HUES64 (cell line): Measurements from ENCODE around the gene GPX2. TPM values are rescaled to one million over a fixed set of nuclear protein-coding genes. Genes with fewer than 3 reads are reported as not detected.

Experiments
- H3K27ac ChIP-seq: 2 replicates; pipeline ENCODE4 v1.7.0; 2013; ENCODE audit warnings: low read depth, low read length, inconsistent platforms
- H3K27me3 ChIP-seq: 2 replicates; pipeline ENCODE4 v1.6.1; 2013; ENCODE audit warnings: mild to moderate bottlenecking, low read length; ENCODE audit not compliant: insufficient read depth
- H3K36me3 ChIP-seq: 2 replicates; pipeline ENCODE4 v1.6.1; 2013; ENCODE audit warnings: mild to moderate bottlenecking, low read length; ENCODE audit not compliant: insufficient read depth
- H3K4me1 ChIP-seq: 2 replicates; pipeline ENCODE4 v1.6.1; 2013; ENCODE audit warnings: mild to moderate bottlenecking, low read length, moderate library complexity; ENCODE audit not compliant: insufficient read depth
- H3K4me3 ChIP-seq: 2 replicates; pipeline ENCODE4 v1.5.1; 2013; ENCODE audit warnings: mild to moderate bottlenecking, low read length, moderate library complexity
- H3K9ac ChIP-seq: 2 replicates; pipeline ENCODE4 v1.6.1; 2013; ENCODE audit warnings: mild to moderate bottlenecking, low read depth, low read length
- H3K9me3 ChIP-seq: 2 replicates; pipeline ENCODE4 v1.6.1; 2013; ENCODE audit warnings: low read depth, low read length; ENCODE audit not compliant: insufficient read depth
- WGBS: fragments of 150-250, 120-280 bp; methylation state at CpG from one replicate; pipeline ENCODE4 v1.1.7; 2013; ENCODE audit warnings: missing lambda C conversion rate; 5-methylcytosine and 5-hydroxymethylcytosine counted together
- polyA plus RNA-seq, 2 experiments: library from polyadenylated mRNA; stranded (reverse); fragments of 50-300 nt; gene quantifications; one replicate each; pipeline ENCODE4 v1.2.3, GENCODE V29; 2013

Gene GPX2
- polyA plus RNA-seq (2013, experiment 1 of 2) = 2.6 TPM
- polyA plus RNA-seq (2013, experiment 2 of 2) = 1.9 TPM

DNA sequence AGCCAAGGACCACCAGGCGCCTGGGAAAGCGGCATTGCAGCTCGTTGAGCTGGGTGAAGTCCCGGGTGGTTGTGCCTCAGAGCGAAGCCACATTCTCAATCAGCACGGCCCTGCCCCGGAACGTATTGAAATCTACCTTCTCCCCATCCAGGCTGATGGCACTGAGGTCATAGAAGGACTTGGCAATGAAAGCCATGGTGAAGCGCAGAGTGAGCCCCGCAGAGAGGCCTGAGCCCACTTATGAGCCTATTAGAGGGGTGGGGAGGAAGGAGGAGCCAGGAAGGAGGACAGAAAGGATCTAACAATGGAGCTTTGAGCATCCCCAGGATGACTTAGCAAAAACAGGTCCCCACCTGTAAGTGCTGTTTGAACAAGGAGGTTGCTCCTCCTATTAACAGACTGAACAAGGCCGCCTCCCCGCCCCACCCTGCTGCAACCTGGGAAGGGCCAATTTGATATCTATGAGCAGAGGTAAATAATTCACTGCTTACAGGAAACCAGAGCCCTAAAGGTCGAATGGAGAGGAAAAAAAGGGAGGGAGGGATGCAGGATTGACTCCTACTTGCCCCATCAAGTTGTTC is at the start of gene GPX2:
TSS of gene GPX2 (minus strand) at position 215 of the 581 bp plus-strand sequence. CDS start at position 196, 19 bp downstream.
- Histone ChIP-seq H3K4me3 (no peak within 1 kb of the TSS), H3K9ac (no peak within 1 kb of the TSS), H3K9me3 (no peaks in the 10 kb centered on the region), H3K27me3 (no peaks in the 10 kb centered on the region), H3K36me3 (peaks cover 12% of the 10 kb centered on the region; the same call in 1 of the 2 replicates), H3K4me1 (peaks cover 14% of the 10 kb centered on the region; the same call in 1 of the 2 replicates), H3K27ac (no peak within 1 kb of the TSS)
- 84% methylated on average over 13 of the region's 13 CpGs for WGBS

DNA sequence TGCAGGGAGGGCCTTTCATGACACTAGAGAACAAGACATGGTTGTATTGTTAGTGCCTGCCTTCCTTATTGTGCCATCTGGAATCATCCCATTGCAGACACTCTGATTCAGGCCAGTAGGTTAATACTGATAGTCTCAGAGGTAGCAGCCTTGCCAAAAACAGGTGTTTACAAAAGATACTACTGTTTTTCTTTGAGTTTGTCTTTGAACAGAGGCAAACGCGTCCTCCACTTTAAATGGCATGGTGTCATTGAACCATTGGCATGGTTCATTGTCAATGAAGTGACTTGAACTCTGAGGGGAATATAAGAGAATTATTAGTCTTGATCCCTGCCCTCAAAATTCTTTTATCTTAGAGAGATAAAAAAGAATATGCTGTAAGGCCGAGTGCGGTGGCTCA is 48.4 kb upstream of the GPX2 start:
- H3K4me1 ChIP-seq = peaks cover 12% of the 10 kb centered on the region; the same call in 1 of the 2 replicates
- no peak overlapping the region for H3K27ac ChIP-seq
- no peaks in the 10 kb centered on the region for H3K9me3 ChIP-seq
- WGBS = 95% methylated on average over 4 of the region's 4 CpGs
- H3K4me3 ChIP-seq = no peak overlapping the region
- 0 out of 2 replicates have a peak, but pooled peaks cover 6% of the 10 kb centered on the region for H3K36me3 ChIP-seq
- H3K9ac ChIP-seq = no peak overlapping the region
- peaks cover 5% of the 10 kb centered on the region; the same call in 1 of the 2 replicates for H3K27me3 ChIP-seq

DNA sequence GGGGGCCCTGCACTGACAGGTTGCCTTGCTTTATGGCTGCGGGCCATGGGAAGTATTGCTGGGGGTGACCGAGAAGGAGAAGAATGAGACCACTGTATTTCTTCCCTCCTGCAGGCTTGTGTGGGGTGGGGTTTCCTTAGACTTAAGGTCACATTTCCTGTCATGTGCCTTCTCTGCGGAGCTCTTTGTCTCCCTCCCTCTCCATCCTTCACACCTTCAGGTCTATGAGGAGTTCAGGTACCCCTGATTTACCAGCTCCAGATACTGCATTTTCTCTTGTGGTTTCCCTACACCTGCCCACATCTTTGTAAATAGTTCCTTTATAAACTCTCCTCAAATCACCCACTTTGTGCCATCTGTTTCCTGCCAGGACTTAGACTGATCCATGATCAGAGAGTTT is 47.8 kb upstream of the GPX2 start:
- Histone ChIP-seq H3K4me1 (peaks cover 13% of the 10 kb centered on the region; the same call in 1 of the 2 replicates), H3K27ac (no peak overlapping the region), H3K36me3 (0 out of 2 replicates have a peak, but pooled peaks cover 6% of the 10 kb centered on the region), H3K9ac (no peak overlapping the region), H3K9me3 (no peaks in the 10 kb centered on the region), H3K4me3 (no peak overlapping the region), H3K27me3 (peaks cover 8% of the 10 kb centered on the region; the same call in 1 of the 2 replicates)
- 89% methylated on average over 2 of the region's 3 CpGs for WGBS

DNA sequence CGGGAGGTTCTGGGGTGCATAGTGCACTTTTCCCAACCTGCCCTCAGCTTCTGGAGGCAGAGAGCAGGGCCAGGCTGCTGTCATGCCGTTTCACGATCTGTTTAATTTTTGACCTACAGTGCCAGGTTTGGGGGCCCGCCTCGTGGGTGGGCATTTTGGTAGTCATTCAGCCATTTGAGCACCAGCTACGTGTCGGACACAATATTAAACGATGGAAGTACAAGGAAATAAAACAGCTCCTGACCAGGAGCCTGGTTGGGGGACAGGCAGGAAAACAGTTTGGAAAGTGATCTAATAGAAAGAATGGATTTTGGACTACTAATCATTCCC is 44.9 kb upstream of the GPX2 start:
- Histone ChIP-seq H3K27ac (peak overlapping the region; percentile 82), H3K27me3 (peaks cover 8% of the 10 kb centered on the region; the same call in 1 of the 2 replicates), H3K9me3 (no peaks in the 10 kb centered on the region), H3K4me3 (peak overlapping the region; percentile 87), H3K4me1 (peaks cover 13% of the 10 kb centered on the region; the same call in 1 of the 2 replicates), H3K9ac (peak overlapping the region; percentile 87), H3K36me3 (0 out of 2 replicates have a peak, but pooled peaks cover 2% of the 10 kb centered on the region)
- 4% methylated on average over 8 of the region's 8 CpGs for WGBS

DNA sequence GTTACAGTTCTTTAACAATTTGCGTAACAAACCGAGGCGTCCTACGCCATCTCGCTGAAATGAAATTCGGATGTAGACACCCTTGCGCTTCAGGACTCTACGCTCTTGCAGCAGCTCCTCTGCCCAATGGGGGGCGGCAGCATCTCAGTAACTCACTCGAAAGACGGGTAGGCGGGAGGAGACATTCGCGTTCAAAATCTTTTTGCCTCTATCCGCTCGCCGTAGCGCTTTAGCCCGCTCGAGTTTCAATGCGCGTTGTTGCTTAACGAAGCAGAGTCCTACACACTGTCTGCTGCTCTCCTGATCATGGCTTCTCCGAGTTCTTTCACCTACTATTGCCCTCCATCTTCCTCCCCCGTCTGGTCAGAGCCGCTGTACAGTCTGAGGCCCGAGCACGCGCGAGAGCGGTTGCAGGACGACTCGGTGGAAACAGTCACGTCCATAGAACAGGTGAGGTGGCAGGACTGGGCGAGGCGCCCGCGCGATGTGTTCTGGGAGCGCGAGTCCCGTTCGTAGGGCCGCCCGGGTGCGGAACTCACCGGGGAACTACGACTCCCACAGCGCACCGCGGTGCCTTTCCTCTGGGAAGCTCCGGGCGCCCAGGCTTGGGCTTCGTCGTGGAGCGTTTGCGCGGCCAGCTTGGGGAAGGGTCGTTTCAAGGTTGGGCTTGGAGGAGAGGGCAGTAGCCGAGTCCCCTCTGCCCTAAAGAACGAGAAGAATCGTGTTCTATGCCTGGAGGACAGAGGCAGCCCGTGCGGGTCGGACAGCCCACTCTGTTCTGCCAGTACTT is 44.3 kb upstream of the GPX2 start, which contains the start of gene FNTB:
TSS of gene FNTB (plus strand) at position 248 of the 790 bp plus-strand sequence. CDS start at position 307, 59 bp downstream.
- Histone ChIP-seq H3K4me1 (peaks cover 13% of the 10 kb centered on the region; the same call in 1 of the 2 replicates), H3K9ac (peak within 1 kb of the TSS; percentile 87), H3K27ac (peak within 1 kb of the TSS; percentile 82), H3K27me3 (peaks cover 8% of the 10 kb centered on the region; the same call in 1 of the 2 replicates), H3K4me3 (peak within 1 kb of the TSS; percentile 87), H3K36me3 (no peaks in the 10 kb centered on the region), H3K9me3 (no peaks in the 10 kb centered on the region)
- WGBS = under 1% methylated on average over 65 of the region's 65 CpGs

DNA sequence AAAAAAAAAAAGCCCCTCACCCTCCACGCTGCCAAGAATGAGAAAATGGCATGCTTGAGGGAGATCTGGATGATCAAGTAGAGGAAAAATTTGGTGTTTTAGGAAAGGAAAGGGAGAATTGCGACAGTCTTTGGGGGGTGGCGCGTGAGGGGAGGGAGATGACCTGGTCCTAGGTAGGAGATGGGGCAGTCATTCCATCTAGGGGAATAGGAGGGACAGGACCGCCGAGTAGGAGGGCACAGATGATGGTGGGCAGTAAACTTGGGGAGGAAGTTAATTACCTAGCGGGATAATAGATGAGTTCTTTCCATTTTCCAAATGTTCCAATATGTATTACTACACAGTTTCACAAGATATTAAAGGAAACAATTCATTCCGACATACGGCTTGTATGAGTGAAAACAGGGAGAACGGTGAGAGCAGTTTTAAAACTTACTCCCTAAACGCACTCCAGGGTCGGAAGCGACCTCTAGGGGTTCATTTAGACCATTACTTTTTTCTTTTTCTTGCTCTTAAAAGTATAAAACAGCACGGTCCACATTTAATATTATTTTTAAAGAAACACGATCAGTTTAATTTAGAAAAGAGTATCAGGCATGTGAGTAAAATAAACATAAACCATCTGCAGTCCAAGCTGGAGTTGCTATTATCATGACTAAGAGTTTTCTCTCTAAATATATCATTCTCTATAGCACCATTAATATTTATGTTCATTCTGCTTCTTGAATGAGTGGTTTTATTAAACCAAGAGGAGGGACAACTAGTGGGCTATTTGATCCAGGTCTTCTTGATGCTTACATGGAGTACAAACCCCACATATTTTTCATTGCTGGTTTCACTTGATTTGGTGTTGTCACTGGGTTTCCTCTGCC is 41.1 kb upstream of the GPX2 start:
- H3K36me3 ChIP-seq = no peaks in the 10 kb centered on the region
- peak overlapping the region; percentile 53 for H3K4me3 ChIP-seq
- no peak overlapping the region for H3K27ac ChIP-seq
- 16% methylated on average over 12 of the region's 15 CpGs for WGBS
- H3K4me1 ChIP-seq = peaks cover 19% of the 10 kb centered on the region; the same call in 1 of the 2 replicates
- peaks cover 8% of the 10 kb centered on the region; the same call in 1 of the 2 replicates for H3K27me3 ChIP-seq
- H3K9ac ChIP-seq = no peak overlapping the region
- H3K9me3 ChIP-seq = no peaks in the 10 kb centered on the region

DNA sequence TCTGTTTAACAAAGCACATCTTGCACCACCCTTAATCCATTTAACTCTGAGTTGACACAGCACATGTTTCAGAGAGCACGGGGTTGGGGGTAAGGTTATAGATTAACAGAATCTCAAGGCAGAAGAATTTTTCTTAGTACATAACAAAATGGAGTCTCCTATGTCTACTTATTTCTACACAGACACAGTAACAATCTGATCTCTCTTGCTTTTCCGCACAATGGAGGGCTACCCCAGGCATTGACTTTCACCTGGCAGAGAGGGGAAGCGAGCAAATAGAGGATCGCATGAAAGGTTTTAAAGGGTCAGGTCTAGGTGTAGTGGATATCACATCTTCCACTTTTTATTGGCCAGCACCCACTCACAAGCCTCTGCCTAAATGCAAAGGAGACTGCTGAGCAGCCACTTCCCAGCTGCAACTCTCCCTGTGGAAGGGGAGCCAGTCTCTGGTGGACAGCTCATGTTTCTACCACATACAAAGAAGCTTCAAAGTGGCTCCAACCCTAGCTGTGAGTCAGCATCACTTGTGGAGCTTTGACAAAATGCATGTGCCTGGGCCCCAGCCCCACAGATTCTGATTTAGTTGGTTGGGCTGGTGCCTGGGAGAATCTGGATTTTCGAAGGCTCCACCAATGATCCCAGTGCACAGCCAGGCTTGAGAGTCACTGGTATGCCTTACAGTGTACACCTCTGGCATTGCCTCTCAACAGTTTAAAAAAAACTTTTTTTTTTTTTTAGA is 37.0 kb upstream of the GPX2 start:
- 81% methylated on average over 4 of the region's 5 CpGs for WGBS
- H3K36me3 ChIP-seq = no peaks in the 10 kb centered on the region
- peak overlapping the region; percentile 9; the same call in 1 of the 2 replicates for H3K27ac ChIP-seq
- peaks cover 9% of the 10 kb centered on the region; the same call in 1 of the 2 replicates for H3K4me1 ChIP-seq
- peak overlapping the region; percentile 46; the same call in 1 of the 2 replicates for H3K9ac ChIP-seq
- H3K27me3 ChIP-seq = no peaks in the 10 kb centered on the region
- H3K9me3 ChIP-seq = no peaks in the 10 kb centered on the region
- H3K4me3 ChIP-seq = no peak overlapping the region

DNA sequence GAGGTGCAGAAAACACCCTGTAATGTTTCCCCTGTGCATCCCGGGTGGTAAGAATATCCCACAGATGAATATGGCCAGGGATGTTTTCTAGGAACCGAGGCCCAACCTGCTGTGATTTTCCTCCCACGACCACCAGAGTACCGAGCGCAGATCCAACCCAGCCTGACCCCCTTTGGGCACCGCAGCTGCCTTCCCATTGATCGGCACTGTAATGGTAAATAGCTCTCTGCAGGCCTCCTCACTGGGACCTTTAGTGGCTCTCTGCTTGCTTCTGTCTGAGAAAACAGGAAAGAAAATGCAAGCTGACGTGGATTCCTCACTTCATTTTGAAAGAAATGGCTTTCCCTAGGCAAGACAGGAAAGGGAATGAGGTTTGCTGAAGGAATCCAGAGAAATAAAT is 32.0 kb upstream of the GPX2 start:
- no peaks in the 10 kb centered on the region for H3K36me3 ChIP-seq
- no peaks in the 10 kb centered on the region for H3K9me3 ChIP-seq
- no peak overlapping the region for H3K4me3 ChIP-seq
- WGBS = 7% methylated on average over 8 of the region's 8 CpGs
- H3K4me1 ChIP-seq = peaks cover 20% of the 10 kb centered on the region
- H3K9ac ChIP-seq = no peak overlapping the region
- H3K27me3 ChIP-seq = peaks cover 16% of the 10 kb centered on the region
- H3K27ac ChIP-seq = peak overlapping the region; percentile 81; the same call in 1 of the 2 replicates

DNA sequence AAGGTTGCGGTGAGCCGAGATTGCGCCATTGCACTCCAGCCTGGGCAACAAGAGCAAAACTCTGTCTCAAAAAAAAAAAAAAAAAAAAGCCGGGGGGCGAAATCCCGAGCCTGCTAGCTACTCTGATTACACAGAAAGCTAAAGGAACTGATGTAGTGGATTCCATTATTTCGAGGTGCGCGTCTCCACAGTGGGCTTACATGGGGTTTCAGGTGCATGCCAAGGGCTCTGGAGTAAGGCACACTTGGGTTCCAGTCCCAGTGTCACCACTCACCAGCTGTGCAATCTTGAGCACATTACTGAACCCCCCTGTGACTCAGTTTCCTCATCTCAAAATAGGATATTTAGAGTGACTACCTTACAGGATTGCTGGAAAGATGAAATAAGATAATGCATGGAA is 31.3 kb upstream of the GPX2 start:
- peaks cover 24% of the 10 kb centered on the region for H3K4me1 ChIP-seq
- 90% methylated on average over 9 of the region's 9 CpGs for WGBS
- H3K9me3 ChIP-seq = no peaks in the 10 kb centered on the region
- H3K27ac ChIP-seq = no peak overlapping the region
- H3K27me3 ChIP-seq = peaks cover 16% of the 10 kb centered on the region
- H3K9ac ChIP-seq = no peak overlapping the region
- no peaks in the 10 kb centered on the region for H3K36me3 ChIP-seq
- no peak overlapping the region for H3K4me3 ChIP-seq

DNA sequence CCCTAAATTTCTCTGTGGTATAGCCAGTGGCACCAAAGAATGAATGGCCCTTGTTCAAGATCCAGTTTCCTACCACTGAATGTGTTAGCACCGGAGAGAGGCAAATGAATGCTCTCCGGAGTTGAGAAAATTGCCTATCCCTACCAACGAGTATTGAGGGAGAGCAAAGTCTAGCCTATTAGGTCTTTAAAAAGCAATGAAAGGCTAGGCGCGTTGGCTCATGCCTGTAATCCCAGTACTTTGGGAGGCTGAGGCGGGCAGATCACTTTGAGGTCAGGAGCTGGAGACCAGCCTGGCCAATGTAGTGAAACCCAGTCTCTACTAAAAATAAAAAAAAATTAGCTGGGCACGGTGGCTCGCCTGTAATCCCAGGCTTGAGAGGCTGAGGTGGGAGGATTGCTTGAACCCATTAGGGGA is 30.5 kb upstream of the GPX2 start:
- Histone ChIP-seq H3K9ac (no peak overlapping the region), H3K4me3 (peak overlapping the region; percentile 60; the same call in 1 of the 2 replicates), H3K9me3 (no peaks in the 10 kb centered on the region), H3K4me1 (peaks cover 28% of the 10 kb centered on the region), H3K36me3 (no peaks in the 10 kb centered on the region), H3K27ac (no peak overlapping the region), H3K27me3 (peaks cover 16% of the 10 kb centered on the region)
- WGBS = 75% methylated on average over 8 of the region's 8 CpGs
